HG02884 (cell line): ENCODE measurements around the gene TCOF1.

Experiments
- ATAC-seq: cut with Tn5 transposase; IDR thresholded peaks from one replicate; pipeline ENCODE4 v1.9.1; 2021; ENCODE audit warnings: mild to moderate bottlenecking, moderate library complexity; ENCODE audit not compliant: unreplicated experiment

The TCOF1 gene

GRCh38 chr5:150446088-150446487 is 88.6 kb downstream of the TCOF1 start:
- ATAC-seq, result no peak

GRCh38 chr5:150446583-150446982 is 89.1 kb downstream of the TCOF1 start:
- ATAC-seq, result no peak

GRCh38 chr5:150447188-150447587 is 89.7 kb downstream of the TCOF1 start:
- no peak for ATAC-seq

- no peak for ATAC-seq
Observed at GRCh38 chr5:150448334-150448733, 90.8 kb downstream of the TCOF1 start.

- ATAC-seq, result peak; percentile 31
Observed at GRCh38 chr5:150448952-150449516, 91.5 kb downstream of the TCOF1 start.
